NT2/D1 (cell line): Measurements from ENCODE around the gene FGF18.
"Not testable (repeated sequence)": the region's sequence is repeated elsewhere in the genome, so short reads cannot be mapped to it uniquely, and the experiment has no call there.

Source experiments
- DNase-seq: peaks from one replicate; pipeline ENCODE4 v3.0.0-alpha.2; 2011; ENCODE audit warnings: low read depth, low spot score
- H3K27me3 ChIP-seq: 2 replicates; pipeline ENCODE4 v1.6.0; 2011; ENCODE audit warnings: mild to moderate bottlenecking; ENCODE audit not compliant: insufficient read length, insufficient read depth
- H3K36me3 ChIP-seq: 2 replicates; pipeline ENCODE4 v1.6.1; 2011; ENCODE audit warnings: mild to moderate bottlenecking, low read length, mixed read lengths; ENCODE audit not compliant: insufficient read depth, insufficient read length
- H3K4me1 ChIP-seq: 2 replicates; pipeline ENCODE4 v1.5.1; 2011; ENCODE audit not compliant: insufficient read depth, insufficient read length
- H3K4me3 ChIP-seq: 2 replicates; pipeline ENCODE4 v1.5.1; 2011; ENCODE audit warnings: low read depth; ENCODE audit not compliant: insufficient read length
- H3K9ac ChIP-seq: 2 replicates; pipeline ENCODE4 v1.6.0; 2011; ENCODE audit warnings: low read depth; ENCODE audit not compliant: insufficient read length
- H3K9me3 ChIP-seq: 2 replicates; pipeline ENCODE4 v1.5.1; 2011; ENCODE audit warnings: mild to moderate bottlenecking, low read length; ENCODE audit not compliant: insufficient read depth
- SUZ12 ChIP-seq: IDR thresholded peaks from 2 replicates; pipeline ENCODE4 v1.6.1; 2011; ENCODE audit not compliant: insufficient read length, insufficient read depth; ENCODE audit errors: extremely low read depth
- YY1 ChIP-seq: IDR thresholded peaks from 2 replicates; pipeline ENCODE4 v1.6.1; 2011; ENCODE audit not compliant: insufficient read length, insufficient read depth
- ZNF274 ChIP-seq: IDR thresholded peaks from 2 replicates; pipeline ENCODE4 v1.6.1; 2011; ENCODE audit warnings: mild to moderate bottlenecking, low read depth, low read length

Gene FGF18

GRCh38 chr5:171405615-171406014 lies 13.8 kb upstream of the FGF18 start:
- Histone ChIP-seq H3K9me3 (peaks cover 4% of the 10 kb centered on the region; the same call in 1 of the 2 replicates), H3K9ac (no peak overlapping the region), H3K27me3 (no peaks in the 10 kb centered on the region), H3K4me3 (no peak overlapping the region), H3K36me3 (peaks cover 58% of the 10 kb centered on the region), H3K4me1 (no peaks in the 10 kb centered on the region)
- DNase-seq: no peak
- TF ChIP-seq YY1 (no peak), ZNF274 (no peak), SUZ12 (no peak)

GRCh38 chr5:171407234-171407633 lies 12.2 kb upstream of the FGF18 start:
- H3K9ac ChIP-seq: no peak overlapping the region
- no peaks in the 10 kb centered on the region for H3K4me1 ChIP-seq
- no peak for DNase-seq
- H3K9me3 ChIP-seq: no peaks in the 10 kb centered on the region
- TF ChIP-seq SUZ12 (no peak), ZNF274 (no peak), YY1 (no peak)
- H3K4me3 ChIP-seq: no peak overlapping the region
- no peaks in the 10 kb centered on the region for H3K27me3 ChIP-seq
- H3K36me3 ChIP-seq: peaks cover 61% of the 10 kb centered on the region

- no peak for TF ChIP-seq SUZ12
- no peak for TF ChIP-seq YY1
- no peak for TF ChIP-seq ZNF274
- Histone ChIP-seq H3K4me3 (no peak overlapping the region), H3K4me1 (no peaks in the 10 kb centered on the region), H3K27me3 (no peaks in the 10 kb centered on the region), H3K9ac (no peak overlapping the region), H3K9me3 (no peaks in the 10 kb centered on the region), H3K36me3 (peaks cover 74% of the 10 kb centered on the region)
- DNase-seq: no peak
Measured at GRCh38 chr5:171409164-171410136, 10.0 kb upstream of the FGF18 start.

GRCh38 chr5:171410181-171410580 lies 9.3 kb upstream of the FGF18 start:
- TF ChIP-seq ZNF274: no peak
- TF ChIP-seq YY1: no peak
- no peak for TF ChIP-seq SUZ12
- Histone ChIP-seq H3K4me1 (no peaks in the 10 kb centered on the region), H3K9me3 (no peaks in the 10 kb centered on the region), H3K36me3 (peaks cover 68% of the 10 kb centered on the region), H3K27me3 (no peaks in the 10 kb centered on the region), H3K4me3 (no peak overlapping the region), H3K9ac (no peak overlapping the region)
- no peak for DNase-seq

- Histone ChIP-seq H3K9me3 (no peaks in the 10 kb centered on the region), H3K36me3 (peaks cover 54% of the 10 kb centered on the region), H3K9ac (no peak overlapping the region), H3K27me3 (no peaks in the 10 kb centered on the region), H3K4me3 (no peak overlapping the region), H3K4me1 (no peaks in the 10 kb centered on the region)
- DNase-seq: no peak
- TF ChIP-seq SUZ12 (no peak), ZNF274 (no peak), YY1 (no peak)
Measured at GRCh38 chr5:171412186-171412585, 7.3 kb upstream of the FGF18 start.

GRCh38 chr5:171413153-171413910 lies 6.1 kb upstream of the FGF18 start:
- no peaks in the 10 kb centered on the region for H3K9me3 ChIP-seq
- H3K4me3 ChIP-seq: no peak overlapping the region
- no peaks in the 10 kb centered on the region for H3K27me3 ChIP-seq
- TF ChIP-seq YY1 (no peak), SUZ12 (no peak), ZNF274 (no peak)
- DNase-seq: no peak
- H3K4me1 ChIP-seq: no peaks in the 10 kb centered on the region
- H3K9ac ChIP-seq: no peak overlapping the region
- peaks cover 45% of the 10 kb centered on the region for H3K36me3 ChIP-seq

- H3K4me3 ChIP-seq, H3K9ac ChIP-seq, H3K9me3 ChIP-seq, H3K4me1 ChIP-seq, H3K27me3 ChIP-seq, DNase-seq: not testable (repeated sequence)
- H3K36me3 ChIP-seq: peaks cover 41% of the 10 kb centered on the region
Measured at GRCh38 chr5:171413993-171414392, 5.5 kb upstream of the FGF18 start.
